Gastroesophageal sphincter (tissue), 2 donors: ENCODE data around the gene WDR53.

Source experiments
- EP300 ChIP-seq: sonication (generic); formaldehyde crosslinking; IDR thresholded peaks from one replicate; pipeline ENCODE4 v1.6.1; 2017; ENCODE audit warnings: antibody characterized with exemption, mild to moderate bottlenecking
- POLR2AphosphoS5 ChIP-seq: sonication (generic); formaldehyde crosslinking; IDR thresholded peaks from one replicate; pipeline ENCODE4 v1.6.1; 2017; ENCODE audit warnings: antibody characterized with exemption

- TF ChIP-seq POLR2AphosphoS5 (no peak), EP300 (no peak)
Observed at GRCh38 chr3:196514913-196515621, 53.3 kb downstream of the WDR53 start, which contains the start of gene SMCO1.
